GM13976 (cell line): ENCODE results near the gene AHDC1.

Source experiments
- DNase-seq: peaks from one replicate; pipeline ENCODE4 v3.0.0; 2012; ENCODE audit warnings: low spot score
- in situ Hi-C: fragments of 300-500 bp; cut with MboI; formaldehyde crosslinking; loops from one replicate; pipeline ENCODE4 v1.12.0; 2022; ENCODE audit warnings: low sequenced_read_pairs, mixed read lengths, inconsistent platforms; ENCODE audit not compliant: unreplicated experiment
- TF ChIP-seq, protein P1 (sequence below): IDR thresholded peaks from 2 replicates; pipeline ENCODE4 v1.5.1; 2012; ENCODE audit warnings: borderline replicate concordance, mild to moderate bottlenecking; ENCODE audit not compliant: insufficient read depth; ENCODE audit errors: extremely low read depth, missing control alignments, control extremely low read depth

AHDC1 gene

DNA sequence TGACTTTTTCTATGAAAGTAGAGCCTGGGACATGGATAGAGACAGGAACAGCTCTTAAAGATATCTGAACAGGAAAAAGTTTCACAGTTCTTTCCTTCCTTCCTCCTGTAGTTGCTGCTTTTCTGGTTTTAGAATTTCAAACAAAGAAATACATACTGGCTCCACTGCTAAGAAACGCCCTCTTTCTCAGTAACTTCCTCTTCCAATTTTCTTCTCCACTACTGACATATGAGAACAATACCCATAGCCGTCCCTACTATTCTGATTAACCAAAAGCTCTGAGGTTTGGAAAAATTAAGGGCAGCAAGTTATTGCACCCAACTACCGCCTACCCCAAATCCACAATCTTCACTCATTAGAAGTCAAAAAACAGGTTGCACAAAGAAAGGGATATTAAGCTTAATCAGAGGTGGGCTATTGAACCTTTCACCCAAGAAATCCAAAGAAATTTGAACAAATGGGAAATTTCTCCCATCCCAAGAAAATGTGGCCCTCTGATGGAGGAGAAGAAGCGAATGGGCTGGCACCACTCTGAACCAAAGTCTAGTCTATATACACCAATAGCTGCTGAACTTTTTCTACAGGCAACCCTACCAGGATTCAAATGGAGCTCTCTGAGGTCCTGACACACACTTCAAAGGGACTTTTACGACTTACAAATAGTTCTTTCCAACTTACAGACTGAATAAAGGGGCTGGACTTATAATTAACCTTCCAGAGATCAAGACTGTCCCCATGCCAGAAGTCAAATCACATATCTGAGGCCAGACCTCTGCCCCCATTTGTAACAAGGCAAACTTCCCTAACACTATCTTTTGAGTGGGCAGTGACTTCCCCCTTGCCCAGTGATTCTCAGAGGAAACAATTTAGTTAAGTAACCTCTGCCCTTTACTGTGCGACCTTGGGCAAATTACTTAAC, 115.7 kb downstream of the AHDC1 start:
- TF ChIP-seq, protein P1, sequence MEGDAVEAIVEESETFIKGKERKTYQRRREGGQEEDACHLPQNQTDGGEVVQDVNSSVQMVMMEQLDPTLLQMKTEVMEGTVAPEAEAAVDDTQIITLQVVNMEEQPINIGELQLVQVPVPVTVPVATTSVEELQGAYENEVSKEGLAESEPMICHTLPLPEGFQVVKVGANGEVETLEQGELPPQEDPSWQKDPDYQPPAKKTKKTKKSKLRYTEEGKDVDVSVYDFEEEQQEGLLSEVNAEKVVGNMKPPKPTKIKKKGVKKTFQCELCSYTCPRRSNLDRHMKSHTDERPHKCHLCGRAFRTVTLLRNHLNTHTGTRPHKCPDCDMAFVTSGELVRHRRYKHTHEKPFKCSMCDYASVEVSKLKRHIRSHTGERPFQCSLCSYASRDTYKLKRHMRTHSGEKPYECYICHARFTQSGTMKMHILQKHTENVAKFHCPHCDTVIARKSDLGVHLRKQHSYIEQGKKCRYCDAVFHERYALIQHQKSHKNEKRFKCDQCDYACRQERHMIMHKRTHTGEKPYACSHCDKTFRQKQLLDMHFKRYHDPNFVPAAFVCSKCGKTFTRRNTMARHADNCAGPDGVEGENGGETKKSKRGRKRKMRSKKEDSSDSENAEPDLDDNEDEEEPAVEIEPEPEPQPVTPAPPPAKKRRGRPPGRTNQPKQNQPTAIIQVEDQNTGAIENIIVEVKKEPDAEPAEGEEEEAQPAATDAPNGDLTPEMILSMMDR: no peak
- in situ Hi-C loops: no loop called here
- DNase-seq: no peak

DNA sequence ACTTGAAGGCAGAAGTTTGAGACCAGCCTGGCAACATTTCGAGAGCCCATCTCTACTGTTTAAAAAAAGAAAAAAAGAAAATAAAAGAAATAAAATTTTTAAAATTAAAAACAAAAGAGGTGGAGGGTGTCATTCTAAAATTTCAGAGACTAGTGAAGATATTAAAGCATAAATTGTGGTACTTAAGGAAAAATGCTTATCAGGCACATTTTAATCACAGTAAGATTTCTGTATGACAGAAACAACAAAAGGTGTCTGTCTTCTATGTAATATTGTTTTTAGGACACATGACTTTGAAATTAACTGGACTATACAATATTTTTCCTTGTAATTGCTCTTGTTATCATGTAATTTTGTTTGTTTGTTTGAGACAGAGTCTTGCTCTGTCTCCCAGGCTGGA, 118.6 kb downstream of the AHDC1 start:
- TF ChIP-seq, protein P1: no peak
- no peak for DNase-seq
- in situ Hi-C loops: no loop called here
